Measurements from ENCODE around the gene ALK. TPM values are rescaled to one million over a fixed set of nuclear protein-coding genes. Genes with fewer than 3 reads are reported as not detected.
A peak's percentile ranks its signal among the peaks of the same experiment; 100 is the strongest.

ALK gene
- polyA plus RNA-seq, 1 of the 3 experiments (the other 2 are of a cell fraction): 0.30 TPM

- CTCF ChIA-PET: interaction anchor here (1.0 to 1.6 kb wide), 2 partner anchors 16 to 880 kb away, joined by 4 to 6 read pairs; no protein-coding TSS in a partner anchor
Measured at GRCh38 chr2:29146197-29146596, 775.2 kb downstream of the ALK start.

GRCh38 chr2:29143657-29144056 is 777.7 kb downstream of the ALK start:
- Histone ChIP-seq H4K20me1 (ENCODE audit: insufficient read depth) (no peaks in the 10 kb centered on the region), H3K9me3 (no peaks in the 10 kb centered on the region), H3K27ac (ENCODE audit: low read depth in 2 of 2, low read length in 1 of 2) (peak overlapping the region in 1 of 2 experiments; percentile 56; a peak in 2 of 4 replicates), H3K36me3 (replicated peaks in 1 of 2; ENCODE audit: control insufficient read depth in 1 of 2, insufficient read depth in 2 of 2, low read length in 1 of 2) (peaks cover 15 to 48% of the 10 kb centered on the region in 2 experiments), H3K79me2 (ENCODE audit: insufficient read depth) (no peaks in the 10 kb centered on the region), H3K4me2 (no peak overlapping the region), H3K4me1 (ENCODE audit: control insufficient read depth in 1 of 2, insufficient read depth in 2 of 2, low read depth in 1 of 2, low read length in 1 of 2) (peaks cover 0 to 10% of the 10 kb centered on the region in 2 experiments; a peak in 2 of 4 replicates), H3K9ac (no peak overlapping the region), H3F3A (replicated peaks; ENCODE audit: insufficient read depth) (no peaks in the 10 kb centered on the region), H3K9me2 (no peaks in the 10 kb centered on the region), H3K4me3 (ENCODE audit: low read depth in 2 of 2, low read length in 1 of 2) (no peak overlapping the region), H3K27me3 (ENCODE audit: insufficient read depth) (no peaks in the 10 kb centered on the region), H2AFZ (ENCODE audit: low read depth) (no peak overlapping the region)
- WGBS (ENCODE audit: low lambda C conversion rate): 85% methylated on average over 6 of the region's 6 CpGs
- TF ChIP-seq RCOR1 (IDR thresholded peaks at IDR 0.05; ENCODE audit: low read length) (no peak), RAD21 (IDR thresholded peaks at IDR 0.05; ENCODE audit: low read length) (no peak), TCF12 (IDR thresholded peaks at IDR 0.05) (no peak), MEF2A (IDR thresholded peaks at IDR 0.05; ENCODE audit: borderline replicate concordance, low read depth) (no peak), USF2 (IDR thresholded peaks at IDR 0.05; ENCODE audit: borderline replicate concordance, low read depth, low read length) (no peak), POLR2AphosphoS5 (IDR thresholded peaks at IDR 0.05; ENCODE audit: low read depth, low read length) (no peak), NRF1 (IDR thresholded peaks at IDR 0.05; ENCODE audit: low read depth, low read length) (no peak), YY1 (IDR thresholded peaks at IDR 0.05; ENCODE audit: low read depth) (no peak), GABPA (IDR thresholded peaks at IDR 0.05; ENCODE audit: low read depth) (no peak), USF1 (IDR thresholded peaks at IDR 0.05; ENCODE audit: borderline replicate concordance, low read depth) (no peak), CHD2 (IDR thresholded peaks at IDR 0.05; ENCODE audit: low read length, partially characterized antibody) (no peak), FOXM1 (IDR thresholded peaks at IDR 0.05; ENCODE audit: low read depth) (no peak), EP300 (IDR thresholded peaks at IDR 0.05; ENCODE audit: borderline replicate concordance in 1 of 2, low read depth in 1 of 2, low read length in 1 of 2) (no peak), ELF1 (IDR thresholded peaks at IDR 0.05) (no peak), FOXJ3 (CRISPR knock-in tag; IDR thresholded peaks at IDR 0.05) (no peak), TEAD4 (IDR thresholded peaks at IDR 0.05; ENCODE audit: borderline replicate concordance, insufficient read depth) (no peak), RFX5 (IDR thresholded peaks at IDR 0.05; ENCODE audit: low read length) (no peak), IRF3 (IDR thresholded peaks at IDR 0.05; ENCODE audit: low read depth, low read length) (no peak)
- POLR2A ChIA-PET: no interaction called here
- CTCF ChIA-PET: no interaction called here
- no peak for DNase-seq

More at GRCh38 chr2:29146197-29146596, 775.2 kb downstream of the ALK start:
- Histone ChIP-seq H3K4me3 (ENCODE audit: low read depth in 2 of 2, low read length in 1 of 2) (no peak overlapping the region), H3K9ac (no peak overlapping the region), H3K27me3 (ENCODE audit: insufficient read depth) (no peaks in the 10 kb centered on the region), H3K79me2 (ENCODE audit: insufficient read depth) (no peaks in the 10 kb centered on the region), H3K4me2 (no peak overlapping the region), H2AFZ (ENCODE audit: low read depth) (no peak overlapping the region), H4K20me1 (ENCODE audit: insufficient read depth) (no peaks in the 10 kb centered on the region), H3K27ac (ENCODE audit: low read depth in 2 of 2, low read length in 1 of 2) (no peak overlapping the region), H3K4me1 (ENCODE audit: control insufficient read depth in 1 of 2, insufficient read depth in 2 of 2, low read depth in 1 of 2, low read length in 1 of 2) (peaks cover 0 to 10% of the 10 kb centered on the region in 2 experiments; a peak in 2 of 4 replicates), H3F3A (replicated peaks; ENCODE audit: insufficient read depth) (no peaks in the 10 kb centered on the region), H3K36me3 (replicated peaks in 1 of 2; ENCODE audit: control insufficient read depth in 1 of 2, insufficient read depth in 2 of 2, low read length in 1 of 2) (peaks cover 12 to 60% of the 10 kb centered on the region in 2 experiments), H3K9me3 (no peaks in the 10 kb centered on the region), H3K9me2 (no peaks in the 10 kb centered on the region)
- POLR2A ChIA-PET: no interaction called here
- 97% methylated on average over 3 of the region's 3 CpGs for WGBS (ENCODE audit: low lambda C conversion rate)
- TF ChIP-seq ELF1 (IDR thresholded peaks at IDR 0.05) (no peak), USF2 (IDR thresholded peaks at IDR 0.05; ENCODE audit: borderline replicate concordance, low read depth, low read length) (no peak), RXRA (IDR thresholded peaks at IDR 0.05; ENCODE audit: borderline replicate concordance, low read depth) (no peak), PBX3 (IDR thresholded peaks at IDR 0.05) (no peak)
- no peak for DNase-seq
